ENCODE data around the gene CENPE. TPM values are rescaled to one million over a fixed set of nuclear protein-coding genes. Genes with fewer than 3 reads are reported as not detected.

Gene CENPE
- total and polyA plus RNA-seq, 4 donors = 0.25 to 20.9 (median 0.72) TPM

GRCh38 chr4:103129174-103129573 is 69.0 kb downstream of the CENPE start:
- H3K4me3 ChIP-seq (ENCODE audit: low read depth in 1 of 3, low read length in 3 of 3) = no peak overlapping the region
- H3K36me3 ChIP-seq (ENCODE audit: control insufficient read depth in 4 of 4, insufficient read depth in 3 of 4, low read depth in 1 of 4, low read length in 3 of 4) = no peaks in the 10 kb centered on the region
- H3K27me3 ChIP-seq (ENCODE audit: control insufficient read depth in 4 of 4, insufficient read depth in 4 of 4, low read length in 3 of 4) = no peaks in the 10 kb centered on the region
- no peak overlapping the region for H3K9ac ChIP-seq (ENCODE audit: low read depth in 1 of 2, low read length in 2 of 2)
- no peak overlapping the region for H3K27ac ChIP-seq (ENCODE audit: low read depth in 1 of 2, low read length in 2 of 2)
- peaks cover 0 to 4% (median 1%) of the 10 kb centered on the region in 4 donors for H3K4me1 ChIP-seq (ENCODE audit: control insufficient read depth in 4 of 4, insufficient read depth in 4 of 4, low read length in 3 of 4)
- TF ChIP-seq, protein P1, sequence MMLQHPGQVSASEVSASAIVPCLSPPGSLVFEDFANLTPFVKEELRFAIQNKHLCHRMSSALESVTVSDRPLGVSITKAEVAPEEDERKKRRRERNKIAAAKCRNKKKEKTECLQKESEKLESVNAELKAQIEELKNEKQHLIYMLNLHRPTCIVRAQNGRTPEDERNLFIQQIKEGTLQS (IDR thresholded peaks at IDR 0.05) = no peak
- TF ChIP-seq EGR1 (IDR thresholded peaks at IDR 0.05; ENCODE audit: low read depth in 2 of 2) (no peak), NR2F2 (IDR thresholded peaks at IDR 0.05) (no peak), FOXA1 (IDR thresholded peaks at IDR 0.05) (no peak), SP1 (IDR thresholded peaks at IDR 0.05) (no peak), RAD21 (IDR thresholded peaks at IDR 0.05) (no peak)
- TF ChIP-seq, protein P2, sequence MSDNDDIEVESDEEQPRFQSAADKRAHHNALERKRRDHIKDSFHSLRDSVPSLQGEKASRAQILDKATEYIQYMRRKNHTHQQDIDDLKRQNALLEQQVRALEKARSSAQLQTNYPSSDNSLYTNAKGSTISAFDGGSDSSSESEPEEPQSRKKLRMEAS (IDR thresholded peaks at IDR 0.05) = no peak
- DNase-seq (ENCODE audit: low spot score) = no peak
- WGBS = 97% methylated on average over 8 of the region's 8 CpGs
- no peaks in the 10 kb centered on the region for H3K9me3 ChIP-seq (ENCODE audit: control insufficient read depth in 4 of 4, low read length in 3 of 4)

DNA sequence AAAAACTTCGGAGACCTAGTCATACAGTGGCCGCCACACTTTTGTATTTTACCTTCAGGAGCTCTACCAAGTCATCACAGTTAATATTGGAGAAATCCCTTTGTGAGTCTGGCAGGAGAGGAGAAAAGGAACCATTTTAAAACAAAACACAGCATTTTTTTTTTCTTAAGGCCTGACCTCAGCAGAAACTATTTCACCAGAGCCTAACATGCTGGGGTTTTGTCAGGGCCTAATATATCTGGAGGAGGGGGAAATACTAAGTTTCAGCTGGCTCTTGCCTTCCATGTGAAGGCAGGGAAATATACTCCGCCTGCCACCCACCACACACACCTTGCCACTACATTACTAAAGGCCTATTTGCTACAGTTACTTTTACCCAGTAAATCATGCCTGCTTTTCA is 72.0 kb downstream of the CENPE start:
- 95% methylated on average over 3 of the region's 3 CpGs for whole genome bisulfite sequencing
- peaks cover 0 to 4% (median 1%) of the 10 kb centered on the region in 4 donors for H3K4me1 ChIP-seq (ENCODE audit: control insufficient read depth in 4 of 4, insufficient read depth in 4 of 4, low read length in 3 of 4)
- no peak for TF ChIP-seq JUND (IDR thresholded peaks at IDR 0.05)
- TF ChIP-seq, protein P3, sequence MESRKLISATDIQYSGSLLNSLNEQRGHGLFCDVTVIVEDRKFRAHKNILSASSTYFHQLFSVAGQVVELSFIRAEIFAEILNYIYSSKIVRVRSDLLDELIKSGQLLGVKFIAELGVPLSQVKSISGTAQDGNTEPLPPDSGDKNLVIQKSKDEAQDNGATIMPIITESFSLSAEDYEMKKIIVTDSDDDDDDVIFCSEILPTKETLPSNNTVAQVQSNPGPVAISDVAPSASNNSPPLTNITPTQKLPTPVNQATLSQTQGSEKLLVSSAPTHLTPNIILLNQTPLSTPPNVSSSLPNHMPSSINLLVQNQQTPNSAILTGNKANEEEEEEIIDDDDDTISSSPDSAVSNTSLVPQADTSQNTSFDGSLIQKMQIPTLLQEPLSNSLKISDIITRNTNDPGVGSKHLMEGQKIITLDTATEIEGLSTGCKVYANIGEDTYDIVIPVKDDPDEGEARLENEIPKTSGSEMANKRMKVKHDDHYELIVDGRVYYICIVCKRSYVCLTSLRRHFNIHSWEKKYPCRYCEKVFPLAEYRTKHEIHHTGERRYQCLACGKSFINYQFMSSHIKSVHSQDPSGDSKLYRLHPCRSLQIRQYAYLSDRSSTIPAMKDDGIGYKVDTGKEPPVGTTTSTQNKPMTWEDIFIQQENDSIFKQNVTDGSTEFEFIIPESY (IDR thresholded peaks at IDR 0.05) = no peak
- TF ChIP-seq NR2F2 (IDR thresholded peaks at IDR 0.05) = no peak
- no peak for TF ChIP-seq RXRA (IDR thresholded peaks at IDR 0.05)
- TF ChIP-seq FOXA2 (IDR thresholded peaks at IDR 0.05) = no peak
- TF ChIP-seq, protein P1 (IDR thresholded peaks at IDR 0.05) = no peak
- TF ChIP-seq, protein P4, sequence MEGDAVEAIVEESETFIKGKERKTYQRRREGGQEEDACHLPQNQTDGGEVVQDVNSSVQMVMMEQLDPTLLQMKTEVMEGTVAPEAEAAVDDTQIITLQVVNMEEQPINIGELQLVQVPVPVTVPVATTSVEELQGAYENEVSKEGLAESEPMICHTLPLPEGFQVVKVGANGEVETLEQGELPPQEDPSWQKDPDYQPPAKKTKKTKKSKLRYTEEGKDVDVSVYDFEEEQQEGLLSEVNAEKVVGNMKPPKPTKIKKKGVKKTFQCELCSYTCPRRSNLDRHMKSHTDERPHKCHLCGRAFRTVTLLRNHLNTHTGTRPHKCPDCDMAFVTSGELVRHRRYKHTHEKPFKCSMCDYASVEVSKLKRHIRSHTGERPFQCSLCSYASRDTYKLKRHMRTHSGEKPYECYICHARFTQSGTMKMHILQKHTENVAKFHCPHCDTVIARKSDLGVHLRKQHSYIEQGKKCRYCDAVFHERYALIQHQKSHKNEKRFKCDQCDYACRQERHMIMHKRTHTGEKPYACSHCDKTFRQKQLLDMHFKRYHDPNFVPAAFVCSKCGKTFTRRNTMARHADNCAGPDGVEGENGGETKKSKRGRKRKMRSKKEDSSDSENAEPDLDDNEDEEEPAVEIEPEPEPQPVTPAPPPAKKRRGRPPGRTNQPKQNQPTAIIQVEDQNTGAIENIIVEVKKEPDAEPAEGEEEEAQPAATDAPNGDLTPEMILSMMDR (IDR thresholded peaks at IDR 0.05; ENCODE audit: low read depth, low read length, missing input control) = no peak
- TF ChIP-seq, protein P2 (IDR thresholded peaks at IDR 0.05) = no peak
- TF ChIP-seq HNF4A (conservative IDR thresholded peaks at IDR 0.05) = no peak
- TF ChIP-seq, protein P5, sequence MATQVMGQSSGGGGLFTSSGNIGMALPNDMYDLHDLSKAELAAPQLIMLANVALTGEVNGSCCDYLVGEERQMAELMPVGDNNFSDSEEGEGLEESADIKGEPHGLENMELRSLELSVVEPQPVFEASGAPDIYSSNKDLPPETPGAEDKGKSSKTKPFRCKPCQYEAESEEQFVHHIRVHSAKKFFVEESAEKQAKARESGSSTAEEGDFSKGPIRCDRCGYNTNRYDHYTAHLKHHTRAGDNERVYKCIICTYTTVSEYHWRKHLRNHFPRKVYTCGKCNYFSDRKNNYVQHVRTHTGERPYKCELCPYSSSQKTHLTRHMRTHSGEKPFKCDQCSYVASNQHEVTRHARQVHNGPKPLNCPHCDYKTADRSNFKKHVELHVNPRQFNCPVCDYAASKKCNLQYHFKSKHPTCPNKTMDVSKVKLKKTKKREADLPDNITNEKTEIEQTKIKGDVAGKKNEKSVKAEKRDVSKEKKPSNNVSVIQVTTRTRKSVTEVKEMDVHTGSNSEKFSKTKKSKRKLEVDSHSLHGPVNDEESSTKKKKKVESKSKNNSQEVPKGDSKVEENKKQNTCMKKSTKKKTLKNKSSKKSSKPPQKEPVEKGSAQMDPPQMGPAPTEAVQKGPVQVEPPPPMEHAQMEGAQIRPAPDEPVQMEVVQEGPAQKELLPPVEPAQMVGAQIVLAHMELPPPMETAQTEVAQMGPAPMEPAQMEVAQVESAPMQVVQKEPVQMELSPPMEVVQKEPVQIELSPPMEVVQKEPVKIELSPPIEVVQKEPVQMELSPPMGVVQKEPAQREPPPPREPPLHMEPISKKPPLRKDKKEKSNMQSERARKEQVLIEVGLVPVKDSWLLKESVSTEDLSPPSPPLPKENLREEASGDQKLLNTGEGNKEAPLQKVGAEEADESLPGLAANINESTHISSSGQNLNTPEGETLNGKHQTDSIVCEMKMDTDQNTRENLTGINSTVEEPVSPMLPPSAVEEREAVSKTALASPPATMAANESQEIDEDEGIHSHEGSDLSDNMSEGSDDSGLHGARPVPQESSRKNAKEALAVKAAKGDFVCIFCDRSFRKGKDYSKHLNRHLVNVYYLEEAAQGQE (IDR thresholded peaks at IDR 0.05) = no peak

More for the DNA sequence above, 72.0 kb downstream of the CENPE start:
- no peak overlapping the region for H3K4me3 ChIP-seq (ENCODE audit: low read depth in 1 of 3, low read length in 3 of 3)
- H3K9me3 ChIP-seq (ENCODE audit: control insufficient read depth in 4 of 4, low read length in 3 of 4) = no peaks in the 10 kb centered on the region
- no peaks in the 10 kb centered on the region for H3K36me3 ChIP-seq (ENCODE audit: control insufficient read depth in 4 of 4, insufficient read depth in 3 of 4, low read depth in 1 of 4, low read length in 3 of 4)
- H3K27ac ChIP-seq (ENCODE audit: low read depth in 1 of 2, low read length in 2 of 2) = no peak overlapping the region
- no peak overlapping the region for H3K9ac ChIP-seq (ENCODE audit: low read depth in 1 of 2, low read length in 2 of 2)
- DNase-seq (ENCODE audit: low spot score) = no peak
- no peaks in the 10 kb centered on the region for H3K27me3 ChIP-seq (ENCODE audit: control insufficient read depth in 4 of 4, insufficient read depth in 4 of 4, low read length in 3 of 4)

Measured in liver (tissue), 9 donors.